ENCODE data around the gene RNF144A.

- TF ChIP-seq, protein P1, sequence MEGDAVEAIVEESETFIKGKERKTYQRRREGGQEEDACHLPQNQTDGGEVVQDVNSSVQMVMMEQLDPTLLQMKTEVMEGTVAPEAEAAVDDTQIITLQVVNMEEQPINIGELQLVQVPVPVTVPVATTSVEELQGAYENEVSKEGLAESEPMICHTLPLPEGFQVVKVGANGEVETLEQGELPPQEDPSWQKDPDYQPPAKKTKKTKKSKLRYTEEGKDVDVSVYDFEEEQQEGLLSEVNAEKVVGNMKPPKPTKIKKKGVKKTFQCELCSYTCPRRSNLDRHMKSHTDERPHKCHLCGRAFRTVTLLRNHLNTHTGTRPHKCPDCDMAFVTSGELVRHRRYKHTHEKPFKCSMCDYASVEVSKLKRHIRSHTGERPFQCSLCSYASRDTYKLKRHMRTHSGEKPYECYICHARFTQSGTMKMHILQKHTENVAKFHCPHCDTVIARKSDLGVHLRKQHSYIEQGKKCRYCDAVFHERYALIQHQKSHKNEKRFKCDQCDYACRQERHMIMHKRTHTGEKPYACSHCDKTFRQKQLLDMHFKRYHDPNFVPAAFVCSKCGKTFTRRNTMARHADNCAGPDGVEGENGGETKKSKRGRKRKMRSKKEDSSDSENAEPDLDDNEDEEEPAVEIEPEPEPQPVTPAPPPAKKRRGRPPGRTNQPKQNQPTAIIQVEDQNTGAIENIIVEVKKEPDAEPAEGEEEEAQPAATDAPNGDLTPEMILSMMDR (IDR thresholded peaks at IDR 0.05): no peak
- TF ChIP-seq EZH2phosphoT487 (IDR thresholded peaks at IDR 0.05; ENCODE audit: borderline replicate concordance, low read depth): no peak
- TF ChIP-seq REST (IDR thresholded peaks at IDR 0.05; ENCODE audit: low read depth, low read length): no peak
- TF ChIP-seq USF1 (IDR thresholded peaks at IDR 0.05; ENCODE audit: borderline replicate concordance, low read depth): no peak
- no peak for TF ChIP-seq MXI1 (IDR thresholded peaks at IDR 0.05; ENCODE audit: low read depth, low read length)
Observed at GRCh38 chr2:6975988-6976387, 58.8 kb downstream of the RNF144A start.
